HepG2 (cell line): Measurements from ENCODE around the gene ANGPTL2. TPM values are rescaled to one million over a fixed set of nuclear protein-coding genes. Genes with fewer than 3 reads are reported as not detected.

Experiments used
- ATAC-seq: fragments of 200-7000 bp; cut with Tn5 transposase; 3 replicates; pipeline ENCODE4 v1.9.1; 2020; ENCODE audit warnings: mild to moderate bottlenecking, moderate library complexity
- BruUV-seq: library from RNA; stranded (reverse); fragments of 400-500 nt; replicated peaks from 2 replicates; lab custom pipeline; 2021; lab: Mats Ljungman, UMichigan
- CTCF ChIA-PET: fragments of 300-600 bp; formaldehyde crosslinking; extraction: SDS; loops from one replicate; lab custom pipeline; 2021; ENCODE audit warnings: low total read pairs, inconsistent platforms, low intra/inter-chr PET ratio; lab: Yijun Ruan, JAX
- POLR2A ChIA-PET: fragments of 350-600 bp; sonication (Branson Sonifier 250); formaldehyde crosslinking; loops from one replicate; lab custom pipeline; 2020; ENCODE audit warnings: antibody characterized with exemption, inconsistent platforms; lab: Yijun Ruan, JAX
- DNase-seq: peaks from one replicate; pipeline ENCODE4 v3.0.0-alpha.2; 2015; ENCODE audit warnings: low spot score
- FAIRE-seq: peaks from 3 replicates; lab custom pipeline; 2011; peaks lifted over from hg19 to GRCh38; lab: Jason Lieb, UNC
- H2AFZ ChIP-seq: one replicate; pipeline ENCODE4 v1.6.1; 2011; ENCODE audit warnings: low read length, inconsistent platforms
- H3K27ac ChIP-seq: fragments of 300-600 bp; 3 replicates; pipeline ENCODE4 v1.8.0; 2011; ENCODE audit warnings: mixed run types, mild to moderate bottlenecking, mixed read lengths, low read length, inconsistent platforms; ENCODE audit not compliant: insufficient read depth; ENCODE audit errors: extremely low read length
- H3K27me3 ChIP-seq, 2 experiments: fragments of 200-600 bp in 1 of 2; 2 replicates in 1 of 2; 3 replicates in 1 of 2; pipeline versions ENCODE4 v1.6.0 to v1.8.0; 2011; ENCODE audit warnings: low read length in 2 of 2, mild to moderate bottlenecking in 2 of 2, moderate library complexity in 2 of 2, inconsistent platforms in 1 of 2; ENCODE audit not compliant: insufficient read depth in 2 of 2, control insufficient read depth in 1 of 2
- H3K36me3 ChIP-seq, 2 experiments: fragments of 200-600 bp in 1 of 2; replicated peaks in 1 of 2; 2 replicates in 1 of 2; 3 replicates in 1 of 2; pipeline versions ENCODE4 v1.5.1 to v1.8.0; 2011; ENCODE audit warnings: low read length in 2 of 2, inconsistent platforms in 1 of 2; ENCODE audit not compliant: insufficient read depth in 2 of 2, control insufficient read depth in 1 of 2
- H3K4me1 ChIP-seq: 2 replicates; pipeline ENCODE4 v1.5.1; 2012; ENCODE audit warnings: low read length, inconsistent platforms; ENCODE audit not compliant: insufficient read depth
- H3K4me2 ChIP-seq: 2 replicates; pipeline ENCODE4 v1.6.0; 2011; ENCODE audit warnings: low read depth, low read length, inconsistent platforms
- H3K4me3 ChIP-seq, 3 experiments: fragments of 200-600 bp in 1 of 3; sonication (generic), shearing (Covaris generic) in 1 of 3; replicated peaks in 1 of 3; 2 replicates each; pipeline ENCODE4 v1.5.1; 2011 to 2016; ENCODE audit warnings: low read length in 3 of 3, inconsistent platforms in 2 of 3, low read depth in 2 of 3, mild to moderate bottlenecking in 2 of 3, control low read depth in 1 of 3, mixed read lengths in 1 of 3; ENCODE audit not compliant: insufficient read depth in 1 of 3
- H3K79me2 ChIP-seq: one replicate; pipeline ENCODE4 v1.6.1; 2011; ENCODE audit warnings: low read length, inconsistent platforms; ENCODE audit not compliant: insufficient read depth
- H3K9ac ChIP-seq: 2 replicates; pipeline ENCODE4 v1.6.0; 2011; ENCODE audit warnings: mild to moderate bottlenecking, low read depth, low read length, inconsistent platforms; ENCODE audit not compliant: insufficient read depth
- H3K9me3 ChIP-seq: 2 replicates; pipeline ENCODE4 v1.5.1; 2012; ENCODE audit warnings: mild to moderate bottlenecking, low read length
- H4K20me1 ChIP-seq: 2 replicates; pipeline ENCODE4 v1.6.0; 2011; ENCODE audit warnings: inconsistent platforms, mild to moderate bottlenecking, low read length, moderate library complexity; ENCODE audit not compliant: insufficient read depth
- HNRNPLL ChIP-seq: fragments of 200-400 bp; formaldehyde crosslinking; IDR thresholded peaks from 2 replicates; pipeline ENCODE4 v1.6.1; 2017; ENCODE audit warnings: mild to moderate bottlenecking, low read depth, low read length; ENCODE audit not compliant: poor library complexity, severe bottlenecking
- IRF1 ChIP-seq: sonication (generic); formaldehyde crosslinking; IDR thresholded peaks from 2 replicates; pipeline ENCODE4 v1.4.0; 2020; ENCODE audit warnings: low read depth, mild to moderate bottlenecking, missing genetic modification reagents
- PHF5A ChIP-seq: IDR thresholded peaks from one replicate; pipeline ENCODE4 v1.6.1; 2018; ENCODE audit warnings: low read depth, missing genetic modification reagents; ENCODE audit not compliant: unreplicated experiment
- TBX3 ChIP-seq: fragments of 450-650 bp; IDR thresholded peaks from 2 replicates; pipeline ENCODE4 v1.6.1; 2017; ENCODE audit warnings: antibody characterized with exemption, mild to moderate bottlenecking, inconsistent platforms, borderline replicate concordance
- ZNF644 ChIP-seq: IDR thresholded peaks from 2 replicates; pipeline ENCODE4 v1.6.1; 2016; ENCODE audit warnings: low read depth
- ZNF776 ChIP-seq: sonication (generic); formaldehyde crosslinking; IDR thresholded peaks from 2 replicates; pipeline ENCODE4 v1.4.0; 2020; ENCODE audit warnings: mild to moderate bottlenecking, missing genetic modification reagents
- ZSCAN31 ChIP-seq: sonication (generic); formaldehyde crosslinking; IDR thresholded peaks from 2 replicates; pipeline ENCODE4 v1.5.0; 2020; ENCODE audit warnings: low read depth, mild to moderate bottlenecking, missing genetic modification reagents
- WGBS: methylation state at CpG from one replicate; pipeline ENCODE4 v1.1.6; 2017; ENCODE audit warnings: low lambda C conversion rate; 5-methylcytosine and 5-hydroxymethylcytosine counted together
- in situ Hi-C: cut with HindIII; loops from 2 replicates; pipeline ENCODE4 v1.10.0; 2017; ENCODE audit warnings: low pct_unique_long_range_greater_than_20kb; ENCODE audit not compliant: extremely low pct_ligation_motif_present
- intact Hi-C: fragments of 100-400 bp; cut with micrococcal nuclease; formaldehyde crosslinking; loops from one replicate; pipeline ENCODE4 v1.10.0; 2022; ENCODE audit not compliant: unreplicated experiment
- polyA plus RNA-seq, 8 experiments: library from polyadenylated mRNA; depleted of rRNA in 3 of 8; stranded (reverse) in 7 of 8; unstranded in 1 of 8; fragments of >200 nt; fragmentation: Illumina TruSeq in 4 of 8; extraction: Trizol in 4 of 8; gene quantifications; 2 replicates each; pipeline versions ENCODE4 v1.2.1 to v1.2.3, GENCODE V29; 2011 to 2016; ENCODE audit warnings: low read depth in 4 of 8, missing spikeins in 1 of 8, mixed read lengths in 1 of 8; ENCODE audit not compliant: insufficient read depth in 1 of 8
- total RNA-seq, 5 experiments: library from RNA; depleted of rRNA; stranded (reverse); fragments of >200 nt; fragmentation: Illumina TruSeq; extraction: Trizol; gene quantifications; 2 replicates each; pipeline ENCODE4 v1.2.3, GENCODE V29; 2016; ENCODE audit warnings: low read depth in 1 of 5
- TF ChIP-seq, protein P1 (sequence below): sonication (generic); formaldehyde crosslinking; IDR thresholded peaks from 2 replicates; pipeline ENCODE4 v1.4.0; 2020; ENCODE audit warnings: mild to moderate bottlenecking, missing genetic modification reagents

Gene ANGPTL2
- total and polyA plus RNA-seq, 2 of the 13 experiments (the other 11 are each of a cell fraction or from before 2014, with no cell fraction given), result 0.91 to 21.0 TPM

GRCh38 chr9:127074561-127075548 is 47.6 kb downstream of the ANGPTL2 start:
- Histone ChIP-seq H3K27me3 (no peaks in the 10 kb centered on the region), H3K9ac (no peak overlapping the region), H3K4me1 (peaks cover 25% of the 10 kb centered on the region), H3K36me3 (no peaks in the 10 kb centered on the region), H4K20me1 (no peaks in the 10 kb centered on the region), H3K79me2 (no peaks in the 10 kb centered on the region)
- no peak for ATAC-seq
- BruUV-seq, result no TSS peak
- TF ChIP-seq HNRNPLL (no peak), TBX3 (no peak), IRF1 (CRISPR knock-in tag) (no peak), ZNF644 (CRISPR knock-in tag) (no peak), ZSCAN31 (CRISPR knock-in tag) (no peak), ZNF776 (CRISPR knock-in tag) (no peak), PHF5A (CRISPR knock-in tag) (no peak)
- TF ChIP-seq, protein P1, sequence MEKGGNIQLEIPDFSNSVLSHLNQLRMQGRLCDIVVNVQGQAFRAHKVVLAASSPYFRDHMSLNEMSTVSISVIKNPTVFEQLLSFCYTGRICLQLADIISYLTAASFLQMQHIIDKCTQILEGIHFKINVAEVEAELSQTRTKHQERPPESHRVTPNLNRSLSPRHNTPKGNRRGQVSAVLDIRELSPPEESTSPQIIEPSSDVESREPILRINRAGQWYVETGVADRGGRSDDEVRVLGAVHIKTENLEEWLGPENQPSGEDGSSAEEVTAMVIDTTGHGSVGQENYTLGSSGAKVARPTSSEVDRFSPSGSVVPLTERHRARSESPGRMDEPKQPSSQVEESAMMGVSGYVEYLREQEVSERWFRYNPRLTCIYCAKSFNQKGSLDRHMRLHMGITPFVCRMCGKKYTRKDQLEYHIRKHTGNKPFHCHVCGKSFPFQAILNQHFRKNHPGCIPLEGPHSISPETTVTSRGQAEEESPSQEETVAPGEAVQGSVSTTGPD (CRISPR knock-in tag), result no peak
- TF ChIP-seq, all 625 proteins: peak for 0
- Histone ChIP-seq H3K27ac (no peak overlapping the region), H3K4me3 (no peak overlapping the region), H3K4me2 (no peak overlapping the region), H2AFZ (no peak overlapping the region), H3K9me3 (no peaks in the 10 kb centered on the region)
- in situ Hi-C loops, result no loop called here
- ChIA-PET CTCF (no interaction called here), POLR2A (no interaction called here)
- intact Hi-C loops, result no loop called here
- 87% methylated on average over 4 of the region's 4 CpGs for WGBS
- DNase-seq, result no peak
- no peak for FAIRE-seq
